ENCODE data around the gene PRSS27. TPM values are rescaled to one million over a fixed set of nuclear protein-coding genes. Genes with fewer than 3 reads are reported as not detected.

PRSS27 gene
- total and polyA plus RNA-seq, 2 donors (not counting 3 experiments of a cell fraction or from before 2014, with no cell fraction given), result 0.33 to 0.53 TPM

GRCh38 chr16:2761886-2762583, 42.0 kb upstream of the PRSS27 start:
- Histone ChIP-seq H3K27ac (ENCODE audit: insufficient read depth, low read depth, low read length) (no peak overlapping the region), H3K4me3 (replicated peaks in 1 of 3; ENCODE audit: insufficient read depth in 1 of 3, low read depth in 1 of 3, low read length in 3 of 3) (no peak overlapping the region), H3K79me2 (ENCODE audit: control insufficient read depth, insufficient read depth, low read length) (peaks cover 99% of the 10 kb centered on the region), H3K9ac (replicated peaks; ENCODE audit: extremely low read depth, insufficient read depth, low read length) (no peak overlapping the region), H3K4me2 (ENCODE audit: insufficient read depth, low read length) (no peak overlapping the region), H3K9me1 (replicated peaks; ENCODE audit: control insufficient read depth, extremely low read depth, insufficient read depth, low read length) (no peaks in the 10 kb centered on the region), H3K4me1 (ENCODE audit: control insufficient read depth, extremely low read depth, insufficient read depth, low read length) (no peaks in the 10 kb centered on the region), H3K27me3 (ENCODE audit: control insufficient read depth in 2 of 2, insufficient read depth in 2 of 2, low read length in 2 of 2) (no peaks in the 10 kb centered on the region), H4K20me1 (replicated peaks; ENCODE audit: control insufficient read depth, extremely low read depth, insufficient read depth, low read length) (peaks cover 1% of the 10 kb centered on the region), H3K36me3 (ENCODE audit: control insufficient read depth in 2 of 2, extremely low read depth in 1 of 2, insufficient read depth in 2 of 2, low read length in 2 of 2) (peaks cover 80 to 86% of the 10 kb centered on the region in 2 experiments), H2AFZ (ENCODE audit: low read depth, low read length) (no peak overlapping the region), H3K9me3 (replicated peaks; ENCODE audit: control insufficient read depth, insufficient read depth, low read length) (no peaks in the 10 kb centered on the region)
- DNase-seq (ENCODE audit: low read depth, low spot score) (no peak), FAIRE-seq (no peak)
- BruUV-seq (replicated peaks), result no TSS peak
- ChIA-PET POLR2A (no interaction called here), CTCF (no interaction called here)
- TF ChIP-seq EZH2 (IDR thresholded peaks at IDR 0.05; ENCODE audit: borderline replicate concordance, low read depth, low read length, severe bottlenecking) (no peak), POLR2AphosphoS5 (IDR thresholded peaks at IDR 0.05; ENCODE audit: insufficient read depth, low read depth, low read length) (no peak), JUN (IDR thresholded peaks at IDR 0.05; ENCODE audit: borderline replicate concordance, insufficient read depth, insufficient read length, low read depth) (no peak), GATA2 (IDR thresholded peaks at IDR 0.05; ENCODE audit: insufficient read depth, insufficient read length, low read depth, low read length) (no peak), FOS (IDR thresholded peaks at IDR 0.05; ENCODE audit: borderline replicate concordance, insufficient read depth, low read length) (no peak), MAX (IDR thresholded peaks at IDR 0.05; ENCODE audit: insufficient read depth, insufficient read length) (no peak), CTCF (IDR thresholded peaks at IDR 0.05; ENCODE audit: extremely low read depth in 1 of 2, insufficient read depth in 1 of 2, low read depth in 1 of 2, low read length in 2 of 2) (no peak), MYC (IDR thresholded peaks at IDR 0.05; ENCODE audit: low read depth, low read length) (no peak), POLR2A (IDR thresholded peaks at IDR 0.05; ENCODE audit: low read depth, low read length) (no peak)
- dilution Hi-C loops (cut with MboI; ENCODE audit: extremely low pct_ligation_motif_present, low sequenced_read_pairs), result no loop called here
- intact Hi-C loops (cut with micrococcal nuclease), result no loop called here

All from endothelial cell of umbilical vein (primary cell).